Measurements from ENCODE around the gene RNF157. TPM values are rescaled to one million over a fixed set of nuclear protein-coding genes. Genes with fewer than 3 reads are reported as not detected.

The RNF157 gene
- total and polyA plus RNA-seq, 2 of the 13 experiments (the other 11 are each of a cell fraction or from before 2014, with no cell fraction given) = 0.44 to 1.5 TPM

DNA sequence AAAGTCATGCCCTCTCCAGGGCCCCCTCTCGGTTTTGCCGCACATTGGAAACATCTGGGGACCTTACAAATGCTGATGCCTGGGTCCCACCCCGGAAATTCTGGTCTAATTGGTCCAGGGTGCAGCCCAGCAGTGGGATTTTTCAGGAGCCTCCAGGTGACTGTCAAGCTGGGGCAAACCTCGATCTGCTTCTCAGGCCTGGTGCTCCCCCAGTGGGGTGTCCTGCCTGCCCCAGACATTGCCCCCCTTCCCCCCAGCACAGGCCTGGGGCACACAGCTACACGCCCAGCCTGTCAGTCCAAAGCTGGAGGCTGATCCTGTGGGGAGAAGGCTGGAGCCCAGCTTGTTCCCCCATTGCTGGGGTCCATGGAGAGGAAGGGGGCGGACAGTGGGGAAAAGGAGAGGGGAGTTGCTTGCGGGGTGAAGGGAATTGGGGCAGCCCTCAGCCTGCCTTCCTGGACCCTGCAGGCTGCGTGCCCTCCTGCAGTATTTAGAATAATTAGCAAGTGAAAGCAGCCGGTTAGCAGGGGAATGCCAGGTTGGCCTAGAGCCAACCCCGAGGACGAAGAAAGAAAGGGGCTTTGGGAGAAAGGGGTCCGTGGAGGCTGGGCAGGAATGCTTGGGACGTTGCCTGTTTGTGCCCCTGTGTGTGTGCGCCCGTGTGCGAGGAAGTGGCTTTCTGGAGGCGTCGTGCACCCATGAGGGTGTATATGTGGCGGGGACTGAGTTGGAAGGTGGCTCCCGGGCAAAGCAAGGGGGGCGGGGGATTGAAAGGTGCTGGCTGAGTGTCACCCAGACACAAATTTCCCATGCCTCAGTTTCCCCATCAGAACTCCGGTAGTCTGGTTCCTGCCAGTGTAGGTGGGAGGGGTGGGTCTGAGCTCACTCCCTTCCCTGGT is 105.1 kb downstream of the RNF157 start (continued):
- TF ChIP-seq ZFP90 (CRISPR knock-in tag; IDR thresholded peaks at IDR 0.05; ENCODE audit: borderline replicate concordance) = no peak
- TF ChIP-seq ZNF747 (CRISPR knock-in tag; IDR thresholded peaks at IDR 0.05; ENCODE audit: borderline replicate concordance) = no peak
- no peak for TF ChIP-seq RXRB (CRISPR knock-in tag; IDR thresholded peaks at IDR 0.05; ENCODE audit: borderline replicate concordance)
- no peak for TF ChIP-seq ZNF543 (CRISPR knock-in tag; IDR thresholded peaks at IDR 0.05)
- TF ChIP-seq GFI1 (CRISPR knock-in tag; IDR thresholded peaks at IDR 0.05; ENCODE audit: borderline replicate concordance) = no peak
- no peak for TF ChIP-seq KDM5B (CRISPR knock-in tag; IDR thresholded peaks at IDR 0.05; ENCODE audit: borderline replicate concordance)
- TF ChIP-seq ZNF280B (CRISPR knock-in tag; IDR thresholded peaks at IDR 0.05; ENCODE audit: borderline replicate concordance) = peak; percentile 4; the same call in 1 of the 2 replicates
- TF ChIP-seq SNAPC2 (CRISPR knock-in tag; IDR thresholded peaks at IDR 0.05) = no peak

DNA sequence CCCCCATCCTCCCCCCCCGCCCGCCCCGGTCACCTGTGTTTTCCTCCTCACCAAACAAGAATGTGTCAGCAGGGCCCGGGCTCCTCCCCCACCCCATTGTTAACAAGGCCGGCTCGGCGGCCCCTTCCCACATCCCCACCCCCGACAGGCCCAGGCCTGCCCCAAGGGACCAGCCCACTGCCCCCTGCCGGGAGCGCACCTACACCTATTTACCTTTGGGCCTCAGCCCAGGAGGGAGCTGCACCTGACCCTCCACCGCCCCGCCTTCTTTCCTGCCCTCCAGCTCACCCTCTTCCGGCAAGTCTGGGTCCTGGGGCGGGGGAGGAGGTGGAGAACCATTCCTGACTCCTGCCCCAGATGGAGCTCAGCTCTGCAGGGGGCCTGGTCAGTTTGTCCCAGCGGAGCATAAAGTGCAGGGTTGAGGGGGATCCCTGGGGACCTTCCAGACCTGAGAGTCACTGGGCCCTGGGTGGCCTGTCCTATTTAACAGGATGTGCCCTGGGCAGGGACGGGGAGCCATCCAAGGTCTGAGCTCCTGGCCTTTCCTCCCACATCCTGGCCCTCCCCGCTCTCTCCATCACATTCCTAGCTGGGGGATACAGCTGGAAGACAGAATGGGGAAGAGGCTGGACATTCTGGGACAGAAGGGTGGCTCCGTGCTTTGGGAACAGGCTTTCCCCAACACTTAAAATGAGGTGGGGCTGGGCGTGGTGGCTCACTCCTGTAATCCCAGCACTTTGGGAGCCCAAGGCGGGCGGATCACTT is 107.5 kb downstream of the RNF157 start:
- BruUV-seq (replicated peaks) = no TSS peak
- Histone ChIP-seq H3K27me3 (ENCODE audit: control insufficient read depth in 1 of 2, insufficient read depth in 2 of 2, low read length in 2 of 2) (no peaks in the 10 kb centered on the region; a peak in 2 of 5 replicates), H3K9ac (ENCODE audit: insufficient read depth, low read depth, low read length) (peak overlapping the region; percentile 15; the same call in 1 of the 2 replicates), H3K79me2 (ENCODE audit: insufficient read depth, low read length) (no peaks in the 10 kb centered on the region), H3K4me1 (ENCODE audit: insufficient read depth, low read length) (peaks cover 77% of the 10 kb centered on the region), H3K4me2 (ENCODE audit: low read depth, low read length) (peak overlapping the region; percentile 86), H3K9me3 (ENCODE audit: low read length) (no peaks in the 10 kb centered on the region), H2AFZ (ENCODE audit: low read length) (no peak overlapping the region), H3K36me3 (replicated peaks in 1 of 2; ENCODE audit: control insufficient read depth in 1 of 2, insufficient read depth in 2 of 2, low read length in 2 of 2) (no peaks in the 10 kb centered on the region), H3K4me3 (replicated peaks in 1 of 3; ENCODE audit: insufficient read depth in 1 of 3, low read depth in 2 of 3, low read length in 3 of 3) (peak overlapping the region; percentile 31 to 64 (median 34); a peak in 3 of 6 replicates), H3K27ac (ENCODE audit: extremely low read length, insufficient read depth, low read length) (peak overlapping the region; percentile 40), H4K20me1 (ENCODE audit: insufficient read depth, low read length) (no peaks in the 10 kb centered on the region)
- FAIRE-seq (peak; percentile 72), ATAC-seq (peak; percentile 63), DNase-seq (ENCODE audit: low spot score) (peak; percentile 79)
- POLR2A ChIA-PET = interaction anchor here (0.7 to 2.9 kb wide), 11 partner anchors 7 to 295 kb away, joined by 3 to 11 read pairs (median 4); partner anchors contain the start of gene FOXJ1
- in situ Hi-C loops (cut with HindIII; ENCODE audit: extremely low pct_ligation_motif_present, low pct_unique_long_range_greater_than_20kb) (no loop called here), intact Hi-C loops (cut with micrococcal nuclease; ENCODE audit: unreplicated experiment) (no loop called here)
- CTCF ChIA-PET (ENCODE audit: low intra/inter-chr PET ratio, low total read pairs) = no interaction called here
- 18% methylated on average over 19 of the region's 21 CpGs for WGBS (ENCODE audit: low lambda C conversion rate)
- TF ChIP-seq GTF2F1 (IDR thresholded peaks at IDR 0.05; ENCODE audit: low read length) = no peak
- TF ChIP-seq RFXAP (CRISPR knock-in tag; IDR thresholded peaks at IDR 0.05; ENCODE audit: borderline replicate concordance) = no peak
- TF ChIP-seq POLR2AphosphoS2 (IDR thresholded peaks at IDR 0.05; ENCODE audit: low read depth, low read length) = no peak
- no peak for TF ChIP-seq ZNF34 (CRISPR knock-in tag; IDR thresholded peaks at IDR 0.05; ENCODE audit: borderline replicate concordance)
- TF ChIP-seq ZFAT (CRISPR knock-in tag; conservative IDR thresholded peaks at IDR 0.05) = no peak
- TF ChIP-seq ESRRA (CRISPR knock-in tag; IDR thresholded peaks at IDR 0.05; ENCODE audit: low read depth) = no peak
- no peak for TF ChIP-seq SOX6 (IDR thresholded peaks at IDR 0.05)
- peak; percentile 67 for TF ChIP-seq SOX6 (CRISPR knock-in tag; IDR thresholded peaks at IDR 0.05)
- no peak for TF ChIP-seq XRCC5 (optimal IDR thresholded peaks at IDR 0.05; ENCODE audit: low read length)
- TF ChIP-seq DNMT1 (CRISPR knock-in tag; IDR thresholded peaks at IDR 0.05) = no peak
- peak; percentile 64 for TF ChIP-seq NCOA2 (CRISPR knock-in tag; IDR thresholded peaks at IDR 0.05)
- no peak; the same call in 1 of the 2 replicates for TF ChIP-seq ZSCAN31 (CRISPR knock-in tag; IDR thresholded peaks at IDR 0.05; ENCODE audit: low read depth)
- no peak for TF ChIP-seq CEBPB (IDR thresholded peaks at IDR 0.05; ENCODE audit: borderline replicate concordance, low read depth, low read length)
- TF ChIP-seq ATF7-NPFF (CRISPR knock-in tag; IDR thresholded peaks at IDR 0.05; ENCODE audit: low read depth) = no peak
